Nephron (organoid): ENCODE measurements around the gene DCDC2.

Experiments
- H3K27ac Mint-ChIP-seq, 3 experiments: 2 replicates each; pipeline ENCODE4 v1.8.0; 2020; ENCODE audit warnings: mixed read lengths in 3 of 3, mild to moderate bottlenecking in 2 of 3, moderate library complexity in 1 of 3
- H3K27me3 Mint-ChIP-seq: 2 replicates; pipeline ENCODE4 v1.8.0; 2021; ENCODE audit warnings: low read depth, mild to moderate bottlenecking, moderate library complexity, mixed read lengths
- H3K36me3 Mint-ChIP-seq: 2 replicates; pipeline ENCODE4 v1.8.0; 2020; ENCODE audit warnings: low read depth, mixed read lengths
- H3K4me1 Mint-ChIP-seq: 2 replicates; pipeline ENCODE4 v1.8.0; 2020; ENCODE audit warnings: mixed read lengths
- H3K4me3 Mint-ChIP-seq, 3 experiments: 2 replicates each; pipeline ENCODE4 v1.8.0; 2020; ENCODE audit warnings: mild to moderate bottlenecking in 3 of 3, mixed read lengths in 3 of 3, moderate library complexity in 2 of 3
- H3K9me3 Mint-ChIP-seq: 2 replicates; pipeline ENCODE4 v1.8.0; 2020; ENCODE audit warnings: mixed read lengths
- TF ChIP-seq, protein P1 (sequence below), 3 experiments: fragments of 200-600 bp; sonication (generic); IDR thresholded peaks; one replicate each; pipeline ENCODE4 v1.5.0; 2021; ENCODE audit warnings: antibody characterized with exemption in 3 of 3; ENCODE audit not compliant: unreplicated experiment in 3 of 3

The DCDC2 gene

DNA sequence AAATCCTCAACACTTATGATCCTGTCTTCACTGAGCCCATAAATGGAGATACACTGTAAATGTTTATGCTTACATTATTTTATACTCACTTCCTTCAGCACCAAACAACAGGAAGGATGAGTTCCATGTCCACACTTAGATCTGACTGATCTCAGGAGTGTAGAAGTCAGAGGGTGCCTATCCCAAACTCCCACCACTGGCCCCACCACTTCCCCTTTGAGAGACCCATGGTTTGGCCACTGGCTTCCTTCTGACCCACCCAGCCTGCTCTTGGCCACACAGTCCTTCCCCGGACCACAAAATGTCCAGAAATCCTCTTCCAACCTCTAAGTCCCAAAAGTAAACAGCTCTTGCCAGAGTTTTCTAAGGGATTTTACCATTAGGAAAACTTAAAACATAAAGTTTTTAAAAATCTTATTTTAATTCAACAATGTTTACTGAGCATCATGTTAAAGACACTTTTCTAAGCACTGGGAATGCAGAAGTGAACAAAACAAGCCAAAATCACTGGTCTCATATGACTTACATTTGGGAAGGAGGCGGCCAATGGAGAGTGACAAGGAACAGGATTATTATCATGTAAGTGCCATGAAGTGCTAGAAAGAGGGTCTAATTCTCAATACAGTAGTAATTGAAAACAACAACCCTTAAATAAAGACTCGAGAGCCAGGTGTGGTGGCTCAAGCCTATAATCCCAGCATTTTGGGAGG, 128.0 kb downstream of the DCDC2 start:
- no peak overlapping the region for H3K4me3 Mint-ChIP-seq
- TF ChIP-seq, protein P1, sequence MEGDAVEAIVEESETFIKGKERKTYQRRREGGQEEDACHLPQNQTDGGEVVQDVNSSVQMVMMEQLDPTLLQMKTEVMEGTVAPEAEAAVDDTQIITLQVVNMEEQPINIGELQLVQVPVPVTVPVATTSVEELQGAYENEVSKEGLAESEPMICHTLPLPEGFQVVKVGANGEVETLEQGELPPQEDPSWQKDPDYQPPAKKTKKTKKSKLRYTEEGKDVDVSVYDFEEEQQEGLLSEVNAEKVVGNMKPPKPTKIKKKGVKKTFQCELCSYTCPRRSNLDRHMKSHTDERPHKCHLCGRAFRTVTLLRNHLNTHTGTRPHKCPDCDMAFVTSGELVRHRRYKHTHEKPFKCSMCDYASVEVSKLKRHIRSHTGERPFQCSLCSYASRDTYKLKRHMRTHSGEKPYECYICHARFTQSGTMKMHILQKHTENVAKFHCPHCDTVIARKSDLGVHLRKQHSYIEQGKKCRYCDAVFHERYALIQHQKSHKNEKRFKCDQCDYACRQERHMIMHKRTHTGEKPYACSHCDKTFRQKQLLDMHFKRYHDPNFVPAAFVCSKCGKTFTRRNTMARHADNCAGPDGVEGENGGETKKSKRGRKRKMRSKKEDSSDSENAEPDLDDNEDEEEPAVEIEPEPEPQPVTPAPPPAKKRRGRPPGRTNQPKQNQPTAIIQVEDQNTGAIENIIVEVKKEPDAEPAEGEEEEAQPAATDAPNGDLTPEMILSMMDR (IDR thresholded peaks at IDR 0.05; ENCODE audit: unreplicated experiment in 3 of 3): no peak
- H3K27me3 Mint-ChIP-seq: no peaks in the 10 kb centered on the region
- H3K36me3 Mint-ChIP-seq: peaks cover 8% of the 10 kb centered on the region
- H3K4me1 Mint-ChIP-seq: peaks cover 39% of the 10 kb centered on the region
- no peaks in the 10 kb centered on the region for H3K9me3 Mint-ChIP-seq
- peak overlapping the region in 2 of 3 experiments; percentile 30 to 73 for H3K27ac Mint-ChIP-seq

DNA sequence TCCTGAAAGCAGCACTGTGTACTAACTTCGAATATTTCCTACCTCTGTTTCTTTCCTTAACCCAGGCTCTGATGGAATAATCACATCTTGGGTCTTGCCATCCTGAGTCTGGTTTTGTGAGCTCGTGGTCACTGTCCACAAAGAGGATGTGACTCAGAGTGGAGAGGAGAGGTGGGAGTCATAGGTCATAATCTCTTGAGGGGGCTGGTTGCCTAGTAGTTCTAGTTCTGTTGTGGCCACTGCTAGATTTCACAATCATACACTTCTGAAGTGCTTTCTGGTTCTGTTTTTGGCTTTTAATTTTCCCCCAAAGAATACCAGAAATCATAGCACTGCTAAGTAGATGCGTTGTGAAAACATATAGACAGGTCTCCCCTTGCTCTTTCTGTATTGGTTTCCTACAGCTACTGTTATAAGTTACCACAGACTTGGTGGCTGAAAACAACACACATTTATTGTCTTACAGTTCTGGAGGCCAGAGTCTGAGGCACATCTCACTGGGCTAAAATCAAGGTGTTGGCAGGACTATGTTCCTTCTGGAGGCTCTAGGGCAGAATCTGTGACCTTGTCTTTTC, 129.1 kb downstream of the DCDC2 start:
- Mint-ChIP-seq H3K4me3 (no peak overlapping the region), H3K27ac (peak overlapping the region in 2 of 3 experiments; percentile 27 to 73)

DNA sequence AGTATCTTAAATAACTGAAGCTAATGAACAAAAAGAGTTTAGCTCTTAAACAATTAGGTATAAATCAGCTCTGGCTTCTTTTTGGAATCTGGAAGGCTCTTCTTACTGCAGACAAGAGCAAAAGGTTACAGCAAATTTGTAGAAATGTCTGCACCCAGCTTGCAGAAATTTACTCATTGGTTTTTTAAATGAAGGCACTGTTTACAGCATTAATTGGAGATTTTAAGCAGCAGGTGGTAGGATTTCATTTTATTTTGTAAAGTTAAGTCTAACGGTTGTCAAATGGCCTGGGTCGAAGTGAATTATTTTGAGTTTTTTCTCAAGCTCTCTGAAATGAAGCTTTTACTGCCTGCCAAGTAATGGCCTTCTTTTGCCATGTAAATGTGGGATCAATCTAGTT, 129.7 kb downstream of the DCDC2 start:
- Mint-ChIP-seq H3K27me3 (no peaks in the 10 kb centered on the region), H3K27ac (peak overlapping the region in 2 of 3 experiments; percentile 10 to 73), H3K36me3 (no peaks in the 10 kb centered on the region), H3K4me3 (no peak overlapping the region), H3K4me1 (peaks cover 39% of the 10 kb centered on the region), H3K9me3 (no peaks in the 10 kb centered on the region)
- TF ChIP-seq, protein P1 (IDR thresholded peaks at IDR 0.05; ENCODE audit: unreplicated experiment in 3 of 3): no peak

More for the DNA sequence above, 129.1 kb downstream of the DCDC2 start:
- Mint-ChIP-seq H3K36me3 (peaks cover under 1% of the 10 kb centered on the region), H3K27me3 (no peaks in the 10 kb centered on the region), H3K4me1 (peaks cover 39% of the 10 kb centered on the region), H3K9me3 (no peaks in the 10 kb centered on the region)
- TF ChIP-seq, protein P1 (IDR thresholded peaks at IDR 0.05; ENCODE audit: unreplicated experiment in 3 of 3): no peak

DNA sequence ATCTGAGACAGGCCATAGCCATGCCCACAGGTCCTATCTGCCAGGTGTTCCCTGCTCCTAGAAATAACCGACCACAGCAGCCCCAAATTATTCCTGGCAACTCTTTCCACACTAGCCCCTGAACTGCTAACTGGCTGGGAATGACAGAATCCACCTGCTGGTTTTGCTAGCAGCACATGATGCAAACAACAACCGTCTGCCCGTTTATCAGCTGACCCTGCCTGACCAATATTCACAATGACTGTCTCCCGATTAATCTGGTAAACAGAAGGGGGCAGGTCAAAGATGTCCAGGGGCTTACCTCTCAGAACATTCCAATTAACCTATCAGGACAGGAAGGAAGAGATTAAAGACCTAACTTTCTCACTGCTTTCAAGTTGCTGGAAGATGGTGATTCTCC, 130.3 kb downstream of the DCDC2 start:
- Mint-ChIP-seq H3K9me3 (no peaks in the 10 kb centered on the region), H3K27me3 (no peaks in the 10 kb centered on the region), H3K4me1 (peaks cover 39% of the 10 kb centered on the region), H3K27ac (peak overlapping the region in 2 of 3 experiments; percentile 8 to 73), H3K4me3 (no peak overlapping the region), H3K36me3 (no peaks in the 10 kb centered on the region)
- TF ChIP-seq, protein P1 (IDR thresholded peaks at IDR 0.05; ENCODE audit: unreplicated experiment in 3 of 3): no peak

DNA sequence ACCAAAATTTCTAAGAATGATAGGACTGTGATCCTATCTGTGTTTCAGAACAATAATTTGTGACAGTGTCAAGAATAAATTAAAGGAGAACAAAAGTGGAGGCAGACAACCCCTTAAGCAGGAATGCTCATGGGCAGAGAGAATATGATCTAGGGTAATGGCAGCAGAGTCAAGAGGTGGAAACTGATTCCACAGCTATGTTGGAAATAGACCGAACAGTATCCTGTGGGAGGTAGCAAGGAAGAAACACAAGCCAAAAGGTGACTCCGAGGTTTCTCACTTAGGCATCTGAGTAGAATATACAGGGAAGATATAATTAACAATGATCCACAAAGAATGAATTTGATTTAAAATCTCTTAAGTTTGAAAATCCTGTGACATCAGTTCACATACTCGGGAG, 131.3 kb downstream of the DCDC2 start:
- TF ChIP-seq, protein P1 (IDR thresholded peaks at IDR 0.05; ENCODE audit: unreplicated experiment in 3 of 3): no peak
- peaks cover 3% of the 10 kb centered on the region for H3K27me3 Mint-ChIP-seq
- no peaks in the 10 kb centered on the region for H3K9me3 Mint-ChIP-seq
- no peaks in the 10 kb centered on the region for H3K36me3 Mint-ChIP-seq
- peak overlapping the region in 1 of 3 experiments; percentile 10 for H3K4me3 Mint-ChIP-seq
- H3K27ac Mint-ChIP-seq: peak overlapping the region; percentile 4 to 64 (median 50)
- peaks cover 35% of the 10 kb centered on the region for H3K4me1 Mint-ChIP-seq
